HG02571 (cell line): Measurements from ENCODE around the gene GALNT17.
"Not testable (repeated sequence)": the region's sequence is repeated elsewhere in the genome, so short reads cannot be mapped to it uniquely, and the experiment has no call there.

Experiments used
- ATAC-seq: cut with Tn5 transposase; IDR thresholded peaks from one replicate; pipeline ENCODE4 v1.9.1; 2021; ENCODE audit warnings: mild to moderate bottlenecking, moderate library complexity; ENCODE audit not compliant: unreplicated experiment

GALNT17 gene

DNA sequence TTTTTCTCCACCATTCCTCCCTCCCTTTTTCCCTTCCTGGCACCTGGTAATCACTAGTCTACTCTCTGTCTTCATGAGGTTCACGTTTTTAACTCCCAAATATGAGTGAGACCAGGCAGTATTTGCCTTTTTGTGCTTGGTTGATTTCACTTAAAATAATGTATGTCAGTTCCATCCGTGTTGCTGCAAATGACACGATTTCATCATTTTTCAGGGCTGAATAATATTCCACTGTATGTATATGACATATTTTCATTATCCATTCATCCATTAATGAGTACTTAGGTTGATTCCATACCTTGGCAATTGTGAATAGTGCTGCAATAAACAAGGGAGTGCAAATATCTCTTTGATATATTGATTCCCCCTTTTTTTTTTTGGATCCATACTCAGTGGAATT is 25.8 kb downstream of the GALNT17 start:
- ATAC-seq: no peak

DNA sequence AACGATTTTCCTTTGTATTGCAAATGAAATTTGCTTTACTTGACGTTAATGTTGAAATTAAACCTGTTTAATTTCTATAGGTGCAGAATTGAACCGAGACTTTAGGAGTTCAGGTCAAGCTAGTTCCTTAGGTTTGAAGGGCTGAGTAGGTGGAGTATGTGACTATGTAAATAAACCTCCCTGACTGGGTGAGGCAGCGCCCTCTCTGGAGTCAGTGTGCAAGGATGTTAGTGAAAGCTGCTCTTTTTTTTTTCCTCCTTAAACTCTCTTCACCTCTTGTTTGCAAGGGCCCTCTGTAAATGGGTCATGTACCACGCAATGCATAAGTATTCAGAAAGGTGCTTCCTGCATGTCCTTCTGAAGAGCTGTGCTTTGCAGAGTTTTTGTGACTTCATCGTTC is 33.8 kb downstream of the GALNT17 start:
- no peak for ATAC-seq

DNA sequence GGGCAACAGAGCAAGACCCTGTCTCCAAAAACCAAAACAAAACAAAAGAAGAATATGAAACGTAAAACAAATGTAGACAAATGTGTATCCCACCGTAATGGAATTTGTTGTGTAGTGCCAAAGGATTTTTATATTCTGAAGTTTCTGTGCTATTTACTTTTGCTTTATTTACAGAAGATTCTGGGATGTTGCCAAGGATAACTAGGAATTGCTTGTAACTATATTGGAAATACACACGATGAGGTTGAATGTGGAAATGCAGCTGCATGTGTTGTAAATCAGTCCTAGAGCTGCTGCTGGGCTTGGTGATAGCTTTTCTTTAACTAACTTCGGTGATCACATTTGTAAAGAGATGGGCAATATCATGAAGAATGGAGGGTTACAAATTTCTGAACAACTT is 39.5 kb downstream of the GALNT17 start:
- ATAC-seq: no peak

DNA sequence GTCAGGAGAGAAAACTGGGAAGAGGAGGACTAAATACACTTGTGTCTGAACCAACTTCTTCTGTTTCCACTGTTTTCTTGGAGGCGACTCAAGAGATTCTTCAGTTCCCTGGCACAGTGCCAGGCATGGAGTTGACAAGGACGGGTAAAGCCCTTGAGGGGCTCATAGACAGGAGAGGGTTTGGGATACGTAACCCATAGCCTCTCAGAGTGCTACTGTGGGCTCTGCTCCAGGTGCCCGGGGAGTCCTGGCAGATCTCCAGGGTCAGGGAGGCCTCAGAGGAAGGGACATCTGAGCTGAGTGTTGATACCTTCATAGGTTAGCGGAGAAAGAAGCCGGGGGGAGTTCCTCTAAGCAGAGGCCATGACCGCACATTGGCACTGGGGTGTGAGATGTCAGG is 42.0 kb downstream of the GALNT17 start:
- ATAC-seq: no peak

DNA sequence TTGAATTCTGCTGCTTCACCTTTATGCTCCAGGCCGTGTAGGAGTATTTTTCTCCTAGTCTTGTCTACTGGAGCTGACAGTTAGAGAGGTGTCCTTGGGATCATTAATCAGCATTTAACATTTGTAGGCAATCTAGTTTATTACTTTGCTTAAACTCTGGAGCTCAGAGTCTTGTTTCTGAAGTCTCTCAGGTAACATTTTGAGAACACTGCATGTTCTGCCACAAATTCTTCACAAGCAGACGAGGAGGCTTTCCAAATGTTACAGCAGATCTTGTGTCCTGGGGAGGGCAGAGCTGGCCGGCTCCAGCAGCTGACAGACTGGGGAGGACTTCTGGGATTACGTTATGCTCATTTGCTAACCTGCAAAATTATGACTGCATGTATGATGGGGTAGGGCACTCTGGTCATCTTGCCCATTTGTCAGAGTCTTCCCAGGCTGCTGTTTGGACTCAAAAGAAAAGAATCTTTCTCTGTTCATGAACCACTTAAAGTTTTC is 50.5 kb downstream of the GALNT17 start:
- no peak for ATAC-seq

DNA sequence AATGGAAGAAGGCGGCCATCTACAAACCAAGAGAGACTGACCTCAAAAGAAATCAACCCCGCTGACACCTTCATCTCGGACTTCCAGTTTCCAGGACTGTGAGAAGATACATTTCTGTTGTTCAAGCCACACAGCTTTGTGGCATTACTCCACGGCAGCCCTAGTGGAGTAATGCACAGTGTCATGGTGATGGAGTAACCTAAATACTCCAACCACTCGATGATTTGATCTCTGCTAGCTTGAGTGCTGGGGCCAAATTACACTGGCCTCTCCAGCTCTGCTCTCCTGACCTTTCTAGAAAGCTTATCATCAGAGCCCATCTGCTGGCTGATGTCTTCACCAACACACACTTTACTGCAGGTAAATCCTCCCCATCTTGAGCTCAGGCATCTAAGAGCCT is 52.2 kb downstream of the GALNT17 start:
- no peak for ATAC-seq

DNA sequence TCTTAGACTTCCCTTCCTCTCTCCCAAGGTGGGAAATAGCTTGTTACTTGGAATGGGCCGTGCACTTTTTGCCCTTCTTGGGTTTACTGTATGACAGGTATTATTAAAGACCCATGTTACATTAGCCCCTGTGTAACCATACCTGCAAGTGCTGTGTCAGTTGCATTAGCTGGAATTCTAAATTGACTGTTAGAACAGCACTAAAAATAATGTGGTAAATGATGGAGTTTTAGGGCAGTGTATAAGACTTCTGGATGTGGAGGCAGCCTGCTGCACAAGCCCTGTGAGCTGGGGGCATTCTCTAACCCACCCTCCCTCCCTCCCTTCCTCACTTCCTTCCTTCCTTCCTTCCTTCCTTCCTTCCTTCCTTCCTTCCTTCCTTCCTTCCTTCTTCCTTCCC is 52.7 kb downstream of the GALNT17 start:
- ATAC-seq: no peak

DNA sequence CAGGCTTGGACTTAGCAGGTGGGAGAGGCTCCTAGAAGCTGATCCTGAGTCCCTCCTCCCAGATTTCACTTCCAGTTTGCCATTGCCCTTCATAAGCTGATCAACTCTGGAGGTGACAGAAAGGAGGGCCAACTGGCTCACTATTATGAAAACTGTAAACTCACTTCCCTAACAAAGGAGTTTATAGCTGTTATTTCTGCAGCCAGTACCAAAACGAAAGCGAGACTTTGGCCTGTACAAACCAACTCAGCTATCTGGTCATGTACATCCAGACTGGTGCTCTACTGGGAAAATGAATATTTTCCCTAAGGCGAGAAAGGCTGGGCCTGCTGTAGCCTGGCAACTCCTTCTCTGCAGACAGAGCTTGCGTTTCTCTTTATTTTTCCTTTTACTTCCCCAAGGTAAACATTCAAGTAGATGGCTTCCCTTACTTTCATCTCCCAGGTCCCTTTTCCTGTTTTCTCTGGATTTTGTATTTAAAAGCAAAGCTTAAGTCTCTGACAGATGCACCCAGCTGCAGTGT is 54.7 kb downstream of the GALNT17 start:
- no peak for ATAC-seq

DNA sequence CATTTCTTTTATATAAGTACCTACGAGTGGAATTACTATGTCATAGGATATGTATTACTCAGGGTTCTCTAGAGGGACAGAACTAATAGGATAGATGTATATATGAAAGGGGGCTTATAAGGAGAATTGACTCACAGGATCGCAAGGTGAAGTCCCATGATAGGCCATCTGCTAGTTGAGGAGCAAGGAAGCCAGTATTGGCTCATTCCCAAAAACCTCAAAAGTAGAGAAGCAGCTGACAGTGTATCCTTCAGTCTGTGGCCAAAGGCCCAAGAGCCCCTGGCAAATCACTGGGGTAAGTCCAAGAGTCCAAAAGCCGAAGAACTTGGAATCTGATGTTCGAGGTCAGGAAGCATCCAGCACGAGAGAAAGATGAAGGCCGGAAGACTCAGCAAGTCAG is 59.8 kb downstream of the GALNT17 start:
- no peak for ATAC-seq

DNA sequence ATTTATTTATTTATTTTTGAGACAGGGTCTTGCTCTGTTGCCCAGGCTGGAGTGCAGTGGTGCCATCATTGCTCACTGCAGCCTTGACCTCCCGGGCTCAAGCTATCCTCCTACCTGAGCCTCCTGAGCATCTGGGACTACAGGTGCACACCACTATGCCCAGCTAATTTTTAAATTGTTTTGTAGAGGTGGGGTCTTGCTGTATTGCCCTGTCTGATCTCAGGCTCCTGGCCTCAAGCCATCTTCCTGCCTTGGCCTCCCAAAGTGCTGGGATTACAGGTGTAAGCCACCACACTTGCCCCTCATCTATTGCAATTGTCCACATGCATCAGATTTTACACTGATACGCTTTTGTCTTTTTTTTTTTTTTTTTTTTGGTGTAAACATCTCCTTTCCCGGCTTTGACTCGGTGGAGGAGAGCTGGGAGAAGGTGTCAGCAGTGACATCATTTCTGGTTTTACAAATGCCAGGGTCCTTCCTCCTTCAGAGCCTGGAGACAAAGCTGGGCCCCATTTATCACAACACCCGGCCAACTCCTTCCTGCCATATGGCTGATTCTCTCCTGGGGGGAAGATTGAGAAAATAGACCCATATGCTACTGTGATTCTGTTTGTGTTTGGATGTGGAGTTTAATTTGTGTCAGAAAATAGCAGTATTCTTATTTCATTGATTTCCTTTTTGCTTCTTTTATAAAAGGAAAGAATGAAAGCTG is 61.3 kb downstream of the GALNT17 start:
- no peak for ATAC-seq

DNA sequence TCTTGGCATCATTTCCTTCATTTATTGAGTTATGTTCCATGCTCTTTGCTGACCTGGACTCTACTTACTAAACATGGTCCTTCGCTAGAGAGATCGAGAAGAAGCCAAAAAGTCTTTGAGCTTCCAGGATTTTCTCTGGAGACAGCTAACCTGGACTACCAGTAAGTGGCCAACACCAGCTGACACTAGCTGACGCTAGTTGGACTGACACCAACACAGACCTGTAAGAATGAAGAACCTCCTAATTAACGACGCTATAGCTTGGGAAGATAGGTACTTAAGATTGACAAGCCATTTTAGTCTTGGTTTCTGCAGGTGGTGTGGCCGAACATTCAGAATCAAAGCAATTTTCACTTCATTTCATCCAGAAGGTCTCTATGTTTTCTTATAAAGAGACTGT is 66.4 kb downstream of the GALNT17 start:
- ATAC-seq: no peak

DNA sequence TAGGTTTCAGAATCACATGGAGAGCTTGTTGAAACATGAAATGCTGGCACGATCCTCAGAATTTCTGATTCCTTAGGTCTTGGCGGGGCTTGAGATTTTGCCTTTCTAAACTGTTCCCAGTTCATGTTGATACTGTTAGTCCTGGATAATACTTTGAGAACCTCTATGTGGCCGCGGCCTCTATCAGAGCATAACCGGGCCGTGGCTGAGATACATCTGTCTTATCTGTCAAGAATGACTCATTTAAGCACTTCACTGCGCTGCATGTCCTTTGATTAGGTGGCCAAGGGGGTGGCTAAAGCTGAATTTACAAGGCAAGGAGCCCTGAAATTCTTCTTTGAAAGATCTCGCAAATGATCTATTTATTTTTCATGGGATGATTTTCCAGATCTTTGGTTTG is 66.9 kb downstream of the GALNT17 start:
- no peak for ATAC-seq

DNA sequence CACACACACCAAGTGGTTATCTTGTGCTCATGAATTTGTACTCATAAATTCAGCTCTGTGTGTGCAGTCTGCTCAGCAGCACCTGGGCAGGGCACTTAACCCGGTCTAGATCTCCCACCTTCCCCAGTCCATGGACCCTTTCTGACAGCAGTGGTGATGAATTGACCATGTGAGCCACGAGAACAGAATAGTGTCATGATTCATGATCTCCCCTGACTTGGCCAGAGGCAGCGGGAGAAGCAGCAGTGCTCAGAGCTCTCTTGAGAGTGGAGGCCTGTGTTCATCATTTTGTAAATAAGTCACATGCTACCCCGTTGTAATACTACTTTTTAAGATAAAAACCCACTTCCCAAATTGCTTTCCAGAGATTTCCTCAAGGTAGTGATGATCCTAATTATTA is 74.2 kb downstream of the GALNT17 start:
- ATAC-seq: no peak

DNA sequence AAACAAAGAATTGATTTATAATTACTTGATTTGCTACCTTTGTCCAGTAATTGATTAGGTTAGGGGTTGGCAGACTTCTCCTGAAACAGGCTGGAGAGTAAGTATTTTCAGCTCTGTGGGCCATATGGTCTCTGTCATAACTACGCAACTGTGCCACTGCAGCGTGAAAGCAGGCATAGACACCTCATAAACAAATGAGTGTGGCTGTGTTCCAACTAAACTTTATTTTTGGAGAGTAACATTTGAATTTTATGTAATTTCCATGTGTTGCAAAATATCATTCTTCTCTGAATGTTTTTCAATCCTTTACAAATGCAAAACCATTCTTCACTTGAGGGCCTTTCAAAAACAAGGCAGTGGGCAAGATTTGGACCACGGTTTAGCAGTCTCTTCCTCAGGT is 76.9 kb downstream of the GALNT17 start:
- ATAC-seq: no peak

DNA sequence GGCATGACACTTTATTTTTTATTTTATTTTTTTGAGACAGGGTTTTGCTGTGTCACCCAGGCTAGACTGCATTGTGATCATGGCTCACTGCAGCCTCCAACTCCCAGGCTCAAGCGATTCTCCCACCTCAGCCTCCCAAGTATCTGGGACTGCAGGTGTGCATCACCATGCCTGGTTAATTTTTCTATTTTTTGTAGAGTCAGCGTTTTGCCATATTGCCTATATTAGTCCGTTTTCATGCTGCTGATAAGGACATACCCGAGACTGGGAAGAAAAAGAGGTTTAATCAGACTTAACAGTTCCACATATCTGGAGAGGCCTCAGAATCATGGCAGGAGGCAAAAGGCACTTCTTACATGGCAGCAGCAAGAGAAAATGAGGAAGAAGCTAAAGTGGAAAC is 77.5 kb downstream of the GALNT17 start:
- ATAC-seq: not testable (repeated sequence)

DNA sequence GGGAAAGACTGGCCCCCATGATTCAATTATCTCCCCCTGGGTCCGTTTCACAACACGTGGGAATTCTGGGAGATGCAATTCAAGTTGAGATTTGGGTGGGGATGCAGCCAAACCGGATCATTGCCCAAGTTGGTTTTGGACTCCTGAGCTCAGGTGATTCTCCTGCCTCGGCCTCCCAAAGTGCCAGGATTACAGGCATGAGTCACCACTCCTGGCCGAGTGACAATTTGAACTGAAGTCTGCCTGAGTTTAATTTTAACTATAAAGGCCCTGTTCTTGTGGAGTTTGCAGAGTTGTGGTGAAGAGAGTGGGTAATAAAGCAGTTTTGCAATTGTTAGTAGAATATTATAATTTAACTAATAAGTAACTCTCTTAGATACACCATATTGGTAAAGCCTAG is 78.3 kb downstream of the GALNT17 start:
- ATAC-seq: no peak

DNA sequence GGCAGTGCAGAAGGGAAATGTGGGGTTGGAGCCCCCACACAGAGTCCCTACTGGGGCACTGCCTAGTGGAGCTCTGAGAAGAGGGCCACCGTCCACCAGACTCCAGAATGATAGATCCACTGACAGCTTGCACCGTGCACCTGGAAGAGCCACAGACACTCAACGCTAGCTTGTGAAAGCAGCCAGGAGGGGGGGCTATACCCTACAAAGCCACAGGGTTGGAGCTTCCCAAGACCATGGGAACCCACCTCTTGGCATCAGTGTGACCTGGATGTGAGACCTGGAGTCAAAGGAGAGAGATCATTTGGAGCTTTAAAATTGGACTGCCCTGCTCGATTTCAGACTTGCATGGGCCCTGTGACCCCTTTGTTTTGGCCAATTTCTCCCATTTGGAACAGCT is 80.5 kb downstream of the GALNT17 start:
- ATAC-seq: not testable (repeated sequence)

DNA sequence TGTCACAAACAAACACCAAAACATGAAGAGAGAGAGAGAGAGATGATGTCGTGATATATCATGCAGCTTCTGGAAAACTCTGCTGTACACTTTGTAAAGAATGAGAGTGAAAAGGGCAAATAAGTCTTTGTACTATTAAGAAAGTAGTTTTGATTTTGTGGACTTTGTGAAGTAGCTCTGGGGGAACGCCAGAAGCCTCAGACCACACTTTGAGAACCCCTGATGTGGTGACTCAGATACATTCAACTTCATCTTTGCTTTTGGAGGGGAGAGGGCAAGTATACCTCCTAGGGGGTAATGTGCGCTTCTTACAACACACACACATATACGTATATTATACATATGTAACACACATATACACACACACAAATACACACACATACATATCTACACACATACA is 84.3 kb downstream of the GALNT17 start:
- ATAC-seq: no peak

DNA sequence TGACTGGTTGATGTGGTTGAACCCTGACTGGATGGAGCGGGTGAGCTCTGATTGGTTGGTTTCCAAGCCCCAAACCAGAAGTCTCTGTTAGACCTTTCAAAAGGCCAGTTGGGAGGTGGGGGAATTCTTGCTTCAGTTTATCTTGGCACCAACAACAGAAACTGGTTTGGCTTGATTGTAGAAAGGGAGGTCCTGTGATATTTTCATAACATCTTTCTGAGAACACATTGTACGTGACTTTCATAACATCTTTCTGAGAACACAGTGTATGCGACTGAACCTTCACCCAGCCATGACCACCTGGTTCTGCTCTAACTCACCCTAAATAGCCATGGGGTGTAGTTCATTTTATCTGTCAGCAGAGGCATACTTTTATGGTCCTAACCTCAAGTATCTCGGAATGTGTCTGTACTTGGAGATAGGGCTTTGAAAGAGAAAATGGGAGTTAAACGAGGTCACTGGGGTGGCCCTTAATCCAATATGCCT is 88.3 kb downstream of the GALNT17 start:
- no peak for ATAC-seq

DNA sequence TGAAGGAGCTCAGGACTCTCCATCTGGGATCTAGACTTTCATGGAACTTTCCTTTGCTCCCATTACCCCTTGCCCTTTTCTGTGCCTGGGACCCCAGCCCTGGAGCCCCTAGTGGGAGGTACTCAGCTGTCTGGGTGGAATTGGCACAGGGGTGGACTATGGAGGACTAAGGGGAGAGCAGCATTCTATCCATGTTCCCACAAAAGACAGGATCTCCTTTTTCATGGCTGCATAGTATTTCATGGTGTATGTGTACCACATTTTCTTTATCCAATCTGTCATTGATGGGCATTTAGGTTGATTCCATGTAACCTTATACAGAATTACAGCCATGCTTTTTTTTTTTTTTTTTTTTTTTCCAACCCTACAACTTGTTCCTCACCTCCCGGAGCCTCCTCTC is 89.1 kb downstream of the GALNT17 start:
- no peak for ATAC-seq

DNA sequence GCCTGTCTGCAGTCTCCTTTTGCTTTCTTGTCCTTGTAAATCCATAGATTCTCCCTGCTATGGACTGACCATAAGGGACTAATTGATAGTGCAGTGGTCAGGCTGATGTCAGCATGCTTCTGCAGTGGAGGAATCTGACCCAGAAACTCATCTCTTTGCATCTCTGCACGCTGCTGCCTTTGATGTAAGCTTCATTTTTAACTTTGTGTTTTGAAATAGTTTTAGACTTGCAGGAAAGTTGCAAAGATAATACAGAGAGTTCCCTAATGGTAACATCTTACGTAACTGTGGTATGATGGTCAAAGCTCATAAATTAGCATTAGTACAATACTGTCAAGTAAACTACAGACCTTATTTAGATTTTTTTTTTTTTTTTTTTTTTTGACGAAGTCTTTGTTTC is 89.6 kb downstream of the GALNT17 start:
- ATAC-seq: no peak

DNA sequence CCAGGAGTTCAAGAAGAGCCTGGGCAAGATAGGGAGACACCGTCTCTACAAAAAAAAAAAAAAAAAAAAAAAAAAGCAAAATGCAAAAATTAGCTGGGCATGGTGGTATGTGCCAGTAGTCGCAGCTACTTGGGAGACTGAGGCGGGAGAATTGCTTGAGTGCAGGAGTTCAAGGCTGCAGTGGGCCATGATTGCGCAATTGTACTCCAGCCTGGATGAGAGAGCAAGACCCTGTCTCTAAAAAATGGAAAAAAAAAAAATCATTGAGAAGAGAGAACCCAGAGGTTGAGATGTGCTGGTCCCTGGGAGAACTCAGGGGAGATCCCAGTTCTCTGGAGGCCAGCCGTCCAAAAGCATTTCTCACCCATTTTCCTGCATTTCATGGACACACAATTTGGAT is 95.2 kb downstream of the GALNT17 start:
- ATAC-seq: no peak

DNA sequence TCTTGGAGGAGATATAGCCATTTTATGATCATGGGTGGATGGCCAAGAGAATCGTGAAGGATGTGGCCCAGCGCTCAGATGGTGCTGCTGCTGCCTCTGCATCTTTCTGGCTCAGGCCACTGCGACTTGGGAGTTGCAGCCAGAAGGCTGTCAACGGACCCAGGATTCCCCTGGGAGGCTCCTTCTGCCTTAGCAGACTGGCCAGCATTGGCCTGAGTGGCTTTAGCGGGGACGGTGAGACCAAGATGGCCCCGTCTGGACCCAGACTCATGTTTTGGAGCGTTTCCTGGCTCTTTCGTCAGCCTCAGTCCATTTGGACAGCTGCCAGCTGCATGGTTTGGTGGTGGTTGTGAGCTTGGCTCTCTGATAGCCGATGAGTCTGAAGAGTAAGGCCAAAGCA is 97.2 kb downstream of the GALNT17 start:
- no peak for ATAC-seq
